Measurements from ENCODE around the gene FBXW4.

DNA sequence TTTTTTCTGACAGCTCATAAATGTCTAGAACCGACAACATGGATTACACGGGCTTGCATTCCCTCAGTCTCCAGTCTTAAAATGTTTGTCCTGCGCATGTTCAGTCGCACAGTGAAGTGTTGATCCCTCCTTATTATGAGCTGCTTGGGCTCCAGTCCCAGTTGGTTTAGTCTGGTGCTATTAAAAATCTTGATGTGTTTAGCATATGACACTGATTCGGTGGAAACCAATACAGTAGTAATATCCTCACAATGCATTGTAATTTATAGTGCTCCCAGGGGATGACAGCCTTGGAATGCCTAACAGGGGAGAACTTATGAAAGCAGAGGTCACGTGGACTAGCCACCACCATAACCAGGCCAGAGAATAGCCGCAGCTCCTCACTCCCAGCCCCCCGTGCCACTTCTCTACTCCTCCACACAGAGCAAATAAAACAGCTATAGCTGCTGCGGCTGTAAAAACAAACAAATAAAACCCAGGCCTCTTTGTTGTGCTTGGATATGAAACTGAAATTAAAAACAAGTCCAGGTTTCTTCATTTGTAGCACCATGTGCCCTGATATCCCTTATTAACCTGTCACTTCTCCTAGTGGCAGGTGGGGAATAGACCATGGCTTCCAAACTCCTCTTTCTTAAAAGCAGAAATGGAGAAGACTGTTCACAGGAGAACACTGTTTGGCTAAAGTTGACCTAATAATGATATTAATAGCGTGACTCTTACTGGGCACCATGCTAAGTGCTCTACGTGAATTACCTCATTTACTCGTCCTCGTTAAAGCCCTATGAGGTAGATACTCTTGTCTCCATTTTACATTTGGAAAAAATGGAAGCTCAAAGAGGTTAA, 99.2 kb downstream of the FBXW4 start:
- TF ChIP-seq, protein P1, sequence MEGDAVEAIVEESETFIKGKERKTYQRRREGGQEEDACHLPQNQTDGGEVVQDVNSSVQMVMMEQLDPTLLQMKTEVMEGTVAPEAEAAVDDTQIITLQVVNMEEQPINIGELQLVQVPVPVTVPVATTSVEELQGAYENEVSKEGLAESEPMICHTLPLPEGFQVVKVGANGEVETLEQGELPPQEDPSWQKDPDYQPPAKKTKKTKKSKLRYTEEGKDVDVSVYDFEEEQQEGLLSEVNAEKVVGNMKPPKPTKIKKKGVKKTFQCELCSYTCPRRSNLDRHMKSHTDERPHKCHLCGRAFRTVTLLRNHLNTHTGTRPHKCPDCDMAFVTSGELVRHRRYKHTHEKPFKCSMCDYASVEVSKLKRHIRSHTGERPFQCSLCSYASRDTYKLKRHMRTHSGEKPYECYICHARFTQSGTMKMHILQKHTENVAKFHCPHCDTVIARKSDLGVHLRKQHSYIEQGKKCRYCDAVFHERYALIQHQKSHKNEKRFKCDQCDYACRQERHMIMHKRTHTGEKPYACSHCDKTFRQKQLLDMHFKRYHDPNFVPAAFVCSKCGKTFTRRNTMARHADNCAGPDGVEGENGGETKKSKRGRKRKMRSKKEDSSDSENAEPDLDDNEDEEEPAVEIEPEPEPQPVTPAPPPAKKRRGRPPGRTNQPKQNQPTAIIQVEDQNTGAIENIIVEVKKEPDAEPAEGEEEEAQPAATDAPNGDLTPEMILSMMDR (IDR thresholded peaks at IDR 0.05): no peak
- TF ChIP-seq ZFX (IDR thresholded peaks at IDR 0.05; ENCODE audit: borderline replicate concordance): no peak

Data from 22Rv1 (cell line).